TTC549 (cell line): ENCODE results near the gene TIMD4.
"Not testable (repeated sequence)": the region's sequence is repeated elsewhere in the genome, so short reads cannot be mapped to it uniquely, and the experiment has no call there.

Source experiments
- FAIRE-seq: peaks from 2 replicates; lab custom pipeline; 2012; peaks lifted over from hg19 to GRCh38; lab: Jason Lieb, UNC

TIMD4 gene

GRCh38 chr5:156963125-156963524, at the start of gene TIMD4:
Gene TIMD4 (minus strand): TSS chr5:156963226. CDS start chr5:156963198, 28 bp downstream.
- FAIRE-seq = no peak

- FAIRE-seq = no peak
These were observed 43.2 kb upstream of the TIMD4 start for GRCh38 chr5:157006262-157006661.

- FAIRE-seq = no peak
These were observed 42.0 kb upstream of the TIMD4 start for GRCh38 chr5:157004893-157005551.

- no peak for FAIRE-seq
These were observed 28.7 kb upstream of the TIMD4 start for GRCh38 chr5:156991714-156992113.

- FAIRE-seq = no peak
These were observed 21.0 kb upstream of the TIMD4 start for GRCh38 chr5:156984064-156984463.

- no peak for FAIRE-seq
These were observed 18.5 kb upstream of the TIMD4 start for GRCh38 chr5:156981481-156981880.

GRCh38 chr5:156974328-156974727, 11.3 kb upstream of the TIMD4 start:
- no peak for FAIRE-seq

- FAIRE-seq = no peak
These were observed 9.0 kb upstream of the TIMD4 start for GRCh38 chr5:156971848-156972525.

- no peak for FAIRE-seq
These were observed 8.4 kb upstream of the TIMD4 start for GRCh38 chr5:156971415-156971814.

- not testable (repeated sequence) for FAIRE-seq
These were observed 4.4 kb upstream of the TIMD4 start for GRCh38 chr5:156967386-156967785.

GRCh38 chr5:156956321-156956720, 6.7 kb downstream of the TIMD4 start:
- no peak for FAIRE-seq

GRCh38 chr5:156951359-156951758, 11.7 kb downstream of the TIMD4 start:
- FAIRE-seq = no peak

GRCh38 chr5:156950716-156951115, 12.3 kb downstream of the TIMD4 start:
- no peak for FAIRE-seq

GRCh38 chr5:156949424-156949823, 13.6 kb downstream of the TIMD4 start:
- no peak for FAIRE-seq

- FAIRE-seq = no peak
These were observed 15.1 kb downstream of the TIMD4 start for GRCh38 chr5:156947925-156948324.

- no peak for FAIRE-seq
These were observed 21.0 kb downstream of the TIMD4 start for GRCh38 chr5:156942064-156942463.

GRCh38 chr5:156940462-156940861, 22.6 kb downstream of the TIMD4 start:
- not testable (repeated sequence) for FAIRE-seq

- FAIRE-seq = no peak
These were observed 26.1 kb downstream of the TIMD4 start for GRCh38 chr5:156936972-156937371.

- FAIRE-seq = no peak
These were observed 28.4 kb downstream of the TIMD4 start for GRCh38 chr5:156934450-156935211.

- FAIRE-seq = no peak
These were observed 33.6 kb downstream of the TIMD4 start for GRCh38 chr5:156929366-156929948.

GRCh38 chr5:156927545-156927944, 35.5 kb downstream of the TIMD4 start:
- FAIRE-seq = no peak

GRCh38 chr5:156925767-156926166, 37.3 kb downstream of the TIMD4 start:
- not testable (repeated sequence) for FAIRE-seq
